MM.1S (cell line): ENCODE data around the gene SLC49A4.

Source experiments
- DNase-seq: peaks from one replicate; pipeline ENCODE4 v3.0.0-alpha.2; 2015
- H2AFZ ChIP-seq: fragments of 300-600 bp; sonication (generic); 2 replicates; pipeline ENCODE4 v1.6.0; 2016; ENCODE audit warnings: antibody characterized with exemption, low read length
- H3F3A ChIP-seq: fragments of 300-600 bp; sonication (generic); 2 replicates; pipeline ENCODE4 v1.6.1; 2016; ENCODE audit warnings: mild to moderate bottlenecking, antibody characterized with exemption, low read length, moderate library complexity, mixed read lengths; ENCODE audit not compliant: insufficient read depth
- H3K27ac ChIP-seq: fragments of 300-600 bp; sonication (generic); 2 replicates; pipeline ENCODE4 v1.5.1; 2016; ENCODE audit warnings: mild to moderate bottlenecking, low read length
- H3K27me3 ChIP-seq: fragments of 300-600 bp; sonication (generic); replicated peaks from 2 replicates; pipeline ENCODE4 v1.6.0; 2016; ENCODE audit warnings: low read length; ENCODE audit not compliant: insufficient read depth
- H3K36me3 ChIP-seq: fragments of 300-600 bp; sonication (generic); replicated peaks from 2 replicates; pipeline ENCODE4 v1.6.1; 2016; ENCODE audit warnings: mild to moderate bottlenecking, low read length, mixed read lengths; ENCODE audit not compliant: insufficient read depth
- H3K4me1 ChIP-seq: fragments of 300-600 bp; sonication (generic); 2 replicates; pipeline ENCODE4 v1.6.1; 2016; ENCODE audit warnings: low read length, mixed read lengths
- H3K4me2 ChIP-seq: fragments of 300-600 bp; sonication (generic); 2 replicates; pipeline ENCODE4 v1.6.0; 2016; ENCODE audit warnings: low read depth, low read length
- H3K4me3 ChIP-seq: fragments of 300-600 bp; sonication (generic); 2 replicates; pipeline ENCODE4 v1.5.1; 2016; ENCODE audit warnings: low read length, mixed read lengths
- H3K79me2 ChIP-seq: fragments of 300-600 bp; sonication (generic); 2 replicates; pipeline ENCODE4 v1.6.1; 2016; ENCODE audit warnings: mixed run types, low read length, mixed read lengths
- H3K9ac ChIP-seq: fragments of 300-600 bp; sonication (generic); 2 replicates; pipeline ENCODE4 v1.6.1; 2016; ENCODE audit warnings: low read length, mixed read lengths
- H3K9me2 ChIP-seq: fragments of 300-600 bp; sonication (generic); replicated peaks from 2 replicates; pipeline ENCODE4 v1.6.1; 2016; ENCODE audit warnings: mild to moderate bottlenecking, low read length, mixed read lengths; ENCODE audit not compliant: insufficient read depth
- H3K9me3 ChIP-seq: fragments of 300-600 bp; sonication (generic); replicated peaks from 2 replicates; pipeline ENCODE4 v1.6.1; 2016; ENCODE audit warnings: mild to moderate bottlenecking, low read length, mixed read lengths; ENCODE audit not compliant: insufficient read depth
- H4K20me1 ChIP-seq: fragments of 300-600 bp; sonication (generic); 2 replicates; pipeline ENCODE4 v1.6.1; 2016; ENCODE audit warnings: mild to moderate bottlenecking, low read length, moderate library complexity, mixed read lengths; ENCODE audit not compliant: insufficient read depth
- CTCF ChIP-seq: fragments of 300-600 bp; sonication (generic); IDR thresholded peaks from 2 replicates; pipeline ENCODE4 v1.5.1; 2016; ENCODE audit warnings: antibody characterized with exemption, low read length, mixed read lengths
- EZH2 ChIP-seq: fragments of 300-600 bp; sonication (generic); optimal IDR thresholded peaks from 2 replicates; pipeline ENCODE3; 2017; ENCODE audit warnings: low read depth, mild to moderate bottlenecking, antibody characterized with exemption, low read length, mixed read lengths
- EZH2phosphoT487 ChIP-seq: fragments of 300-600 bp; sonication (generic); IDR thresholded peaks from 2 replicates; pipeline ENCODE4 v1.6.1; 2018; ENCODE audit warnings: antibody characterized with exemption, low read length

The SLC49A4 gene

DNA sequence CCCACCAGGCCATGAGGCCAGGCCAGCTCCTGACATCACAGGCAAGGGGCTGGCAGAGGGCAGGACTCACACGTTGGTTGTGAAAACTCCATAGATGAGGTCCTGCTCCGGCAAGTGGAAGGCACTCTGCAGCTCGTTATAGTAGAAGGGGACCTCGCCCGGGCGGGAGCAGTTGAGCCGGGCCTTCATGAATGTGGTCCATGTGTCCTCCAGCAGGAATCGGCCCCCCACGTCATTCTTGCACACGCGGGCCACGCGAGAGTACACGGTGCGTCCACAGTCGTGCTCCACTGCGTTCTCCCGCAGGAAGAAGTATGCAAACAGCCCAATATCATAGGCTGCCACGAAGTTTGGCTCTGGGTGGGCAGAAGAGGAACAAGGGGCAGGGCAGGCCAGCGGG is 131.5 kb downstream of the SLC49A4 start:
- Histone ChIP-seq H3K79me2 (no peaks in the 10 kb centered on the region), H3K4me3 (no peak overlapping the region), H3K4me1 (no peaks in the 10 kb centered on the region), H3F3A (no peaks in the 10 kb centered on the region), H3K36me3 (no peaks in the 10 kb centered on the region), H3K9ac (no peak overlapping the region), H4K20me1 (no peaks in the 10 kb centered on the region), H3K9me2 (no peaks in the 10 kb centered on the region), H3K27ac (no peak overlapping the region), H3K27me3 (peaks cover 15% of the 10 kb centered on the region; the same call in 1 of the 2 replicates), H3K9me3 (no peaks in the 10 kb centered on the region), H3K4me2 (no peak overlapping the region), H2AFZ (no peak overlapping the region)
- DNase-seq = no peak
- TF ChIP-seq CTCF (no peak), EZH2phosphoT487 (no peak), EZH2 (no peak)

- Histone ChIP-seq H3F3A (no peaks in the 10 kb centered on the region), H3K9me2 (no peaks in the 10 kb centered on the region), H3K9me3 (no peaks in the 10 kb centered on the region), H3K27me3 (peaks cover 11% of the 10 kb centered on the region; the same call in 1 of the 2 replicates), H3K4me1 (no peaks in the 10 kb centered on the region), H3K4me3 (no peak overlapping the region), H2AFZ (no peak overlapping the region), H3K4me2 (no peak overlapping the region), H3K27ac (no peak overlapping the region), H3K79me2 (no peaks in the 10 kb centered on the region), H3K36me3 (no peaks in the 10 kb centered on the region), H3K9ac (no peak overlapping the region), H4K20me1 (no peaks in the 10 kb centered on the region)
- DNase-seq = no peak
- TF ChIP-seq EZH2phosphoT487 = no peak
- no peak for TF ChIP-seq EZH2
- no peak for TF ChIP-seq CTCF
Observed at GRCh38 chr3:122926811-122927210, 131.9 kb downstream of the SLC49A4 start.

DNA sequence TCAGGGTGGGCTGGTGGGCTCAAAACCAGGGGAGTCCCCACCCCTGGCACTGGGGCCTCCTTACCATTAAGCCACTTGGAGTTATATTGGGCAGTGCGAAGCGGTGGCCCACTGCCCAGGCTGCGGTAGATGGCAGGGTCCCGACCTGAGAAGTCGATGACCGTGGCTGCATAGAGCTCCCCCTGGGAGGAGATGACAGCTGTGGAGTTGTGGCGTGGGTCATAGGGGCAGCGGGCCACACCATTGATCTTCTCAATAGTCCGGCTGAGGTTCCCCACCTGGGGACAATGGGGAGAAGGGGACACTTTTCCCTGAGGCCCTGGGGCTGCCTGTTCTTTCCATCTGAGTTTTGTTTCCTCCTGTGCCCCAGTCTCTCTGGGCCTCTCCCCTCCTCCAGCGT is 132.9 kb downstream of the SLC49A4 start:
- peaks cover 2% of the 10 kb centered on the region; the same call in 1 of the 2 replicates for H3K27me3 ChIP-seq
- H3K27ac ChIP-seq = no peak overlapping the region
- no peak for DNase-seq
- H2AFZ ChIP-seq = no peak overlapping the region
- no peak overlapping the region for H3K4me3 ChIP-seq
- H3F3A ChIP-seq = no peaks in the 10 kb centered on the region
- no peaks in the 10 kb centered on the region for H3K9me3 ChIP-seq
- no peaks in the 10 kb centered on the region for H3K36me3 ChIP-seq
- no peaks in the 10 kb centered on the region for H3K79me2 ChIP-seq
- H3K9me2 ChIP-seq = no peaks in the 10 kb centered on the region
- H3K4me2 ChIP-seq = no peak overlapping the region
- TF ChIP-seq EZH2 (no peak), EZH2phosphoT487 (no peak), CTCF (no peak)
- no peaks in the 10 kb centered on the region for H3K4me1 ChIP-seq
- H4K20me1 ChIP-seq = no peaks in the 10 kb centered on the region
- no peak overlapping the region for H3K9ac ChIP-seq
